ENCODE results near the gene TEF.
"Not testable (repeated sequence)": the region's sequence is repeated elsewhere in the genome, so short reads cannot be mapped to it uniquely, and the experiment has no call there.

The TEF gene

DNA sequence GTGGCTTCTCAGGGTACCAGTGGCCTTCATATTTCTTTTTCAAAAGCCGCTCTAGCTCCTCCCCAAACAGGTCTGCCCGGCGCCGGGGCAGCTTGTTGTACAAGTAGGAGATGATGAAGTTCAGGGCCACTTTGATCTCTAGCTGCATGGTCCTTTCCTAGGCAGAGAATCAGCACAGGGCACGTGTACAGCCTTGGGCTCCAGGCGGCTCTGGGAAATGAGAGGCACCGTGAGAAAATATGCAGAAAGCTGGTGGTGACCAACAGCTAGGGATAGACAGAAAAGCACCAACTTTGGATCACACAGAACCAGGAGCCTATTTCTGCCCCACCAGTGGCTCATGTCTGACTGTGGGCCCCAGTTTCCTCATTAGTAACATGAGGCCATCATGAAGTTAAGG, 55.5 kb downstream of the TEF start:
- TF ChIP-seq CREB5 (CRISPR knock-in tag; IDR thresholded peaks at IDR 0.05; ENCODE audit: low read depth) (no peak), GLIS3 (CRISPR knock-in tag; IDR thresholded peaks at IDR 0.05) (no peak), OSR1 (CRISPR knock-in tag; IDR thresholded peaks at IDR 0.05) (no peak), ZC3H10 (CRISPR knock-in tag; IDR thresholded peaks at IDR 0.05) (no peak), ISL1 (CRISPR knock-in tag; IDR thresholded peaks at IDR 0.05) (no peak), ARNTL (CRISPR knock-in tag; IDR thresholded peaks at IDR 0.05; ENCODE audit: borderline replicate concordance, low read depth) (no peak), ZNF8 (CRISPR knock-in tag; IDR thresholded peaks at IDR 0.05) (no peak), CSRNP3 (CRISPR knock-in tag; IDR thresholded peaks at IDR 0.05) (no peak), SNAI2 (CRISPR knock-in tag; IDR thresholded peaks at IDR 0.05) (no peak), ZFP30 (CRISPR knock-in tag; IDR thresholded peaks at IDR 0.05) (no peak), RARB (CRISPR knock-in tag; IDR thresholded peaks at IDR 0.05) (no peak), ZNF70 (CRISPR knock-in tag; IDR thresholded peaks at IDR 0.05) (no peak), ZNF565 (CRISPR knock-in tag; conservative IDR thresholded peaks at IDR 0.05; ENCODE audit: low read depth) (no peak), ZFP3 (CRISPR knock-in tag; IDR thresholded peaks at IDR 0.05) (no peak), TSHZ2 (CRISPR knock-in tag; IDR thresholded peaks at IDR 0.05) (no peak), POU6F1 (CRISPR knock-in tag; IDR thresholded peaks at IDR 0.05; ENCODE audit: borderline replicate concordance, low read depth) (no peak), PPARA (CRISPR knock-in tag; IDR thresholded peaks at IDR 0.05; ENCODE audit: borderline replicate concordance) (no peak), TOX (CRISPR knock-in tag; IDR thresholded peaks at IDR 0.05; ENCODE audit: borderline replicate concordance) (no peak)
- TF ChIP-seq, protein P1, sequence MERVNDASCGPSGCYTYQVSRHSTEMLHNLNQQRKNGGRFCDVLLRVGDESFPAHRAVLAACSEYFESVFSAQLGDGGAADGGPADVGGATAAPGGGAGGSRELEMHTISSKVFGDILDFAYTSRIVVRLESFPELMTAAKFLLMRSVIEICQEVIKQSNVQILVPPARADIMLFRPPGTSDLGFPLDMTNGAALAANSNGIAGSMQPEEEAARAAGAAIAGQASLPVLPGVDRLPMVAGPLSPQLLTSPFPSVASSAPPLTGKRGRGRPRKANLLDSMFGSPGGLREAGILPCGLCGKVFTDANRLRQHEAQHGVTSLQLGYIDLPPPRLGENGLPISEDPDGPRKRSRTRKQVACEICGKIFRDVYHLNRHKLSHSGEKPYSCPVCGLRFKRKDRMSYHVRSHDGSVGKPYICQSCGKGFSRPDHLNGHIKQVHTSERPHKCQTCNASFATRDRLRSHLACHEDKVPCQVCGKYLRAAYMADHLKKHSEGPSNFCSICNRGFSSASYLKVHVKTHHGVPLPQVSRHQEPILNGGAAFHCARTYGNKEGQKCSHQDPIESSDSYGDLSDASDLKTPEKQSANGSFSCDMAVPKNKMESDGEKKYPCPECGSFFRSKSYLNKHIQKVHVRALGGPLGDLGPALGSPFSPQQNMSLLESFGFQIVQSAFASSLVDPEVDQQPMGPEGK (CRISPR knock-in tag; IDR thresholded peaks at IDR 0.05; ENCODE audit: borderline replicate concordance), result no peak
- no peak for ATAC-seq

- ATAC-seq, result not testable (repeated sequence)
Observed at GRCh38 chr22:41440511-41440910, 58.8 kb downstream of the TEF start.

- ATAC-seq, result no peak
- no peak for TF ChIP-seq ARNTL (CRISPR knock-in tag; IDR thresholded peaks at IDR 0.05; ENCODE audit: borderline replicate concordance, low read depth)
- TF ChIP-seq RARB (CRISPR knock-in tag; IDR thresholded peaks at IDR 0.05), result no peak
- no peak for TF ChIP-seq POU6F1 (CRISPR knock-in tag; IDR thresholded peaks at IDR 0.05; ENCODE audit: borderline replicate concordance, low read depth)
- TF ChIP-seq GLIS3 (CRISPR knock-in tag; IDR thresholded peaks at IDR 0.05), result no peak
- no peak for TF ChIP-seq ZFP30 (CRISPR knock-in tag; IDR thresholded peaks at IDR 0.05)
- no peak for TF ChIP-seq TOX (CRISPR knock-in tag; IDR thresholded peaks at IDR 0.05; ENCODE audit: borderline replicate concordance)
- TF ChIP-seq ISL1 (CRISPR knock-in tag; IDR thresholded peaks at IDR 0.05), result no peak
- no peak for TF ChIP-seq ZNF565 (CRISPR knock-in tag; conservative IDR thresholded peaks at IDR 0.05; ENCODE audit: low read depth)
- no peak for TF ChIP-seq TCF4 (CRISPR knock-in tag; IDR thresholded peaks at IDR 0.05; ENCODE audit: borderline replicate concordance)
- TF ChIP-seq ZC3H10 (CRISPR knock-in tag; IDR thresholded peaks at IDR 0.05), result no peak
- TF ChIP-seq OSR1 (CRISPR knock-in tag; IDR thresholded peaks at IDR 0.05), result no peak
- no peak for TF ChIP-seq SNAI2 (CRISPR knock-in tag; IDR thresholded peaks at IDR 0.05)
Observed at GRCh38 chr22:41442240-41442792, 60.6 kb downstream of the TEF start.

Data from SK-N-SH treated with all-trans-retinoic acid at 6 μM for 48 hours (cell line).